GM21423 (cell line): ENCODE results near the gene TPX2.

Source experiments
- ATAC-seq: cut with Tn5 transposase; IDR thresholded peaks from one replicate; pipeline ENCODE4 v1.9.1; 2021; ENCODE audit warnings: mild to moderate bottlenecking, moderate library complexity; ENCODE audit not compliant: unreplicated experiment

TPX2 gene

GRCh38 chr20:31845300-31845863 lies 106.3 kb downstream of the TPX2 start, which contains the start of gene FOXS1:
FOXS1 (minus strand) TSS chr20:31845604; CDS start chr20:31845542, 62 bp downstream.
- no peak for ATAC-seq

- ATAC-seq = no peak
Observed at GRCh38 chr20:31846793-31847138, 107.7 kb downstream of the TPX2 start.

- ATAC-seq = no peak
Observed at GRCh38 chr20:31848088-31848999, 109.3 kb downstream of the TPX2 start.

- ATAC-seq = no peak
Observed at GRCh38 chr20:31849306-31849930, 110.3 kb downstream of the TPX2 start.
